WERI-Rb-1 (cell line): ENCODE results near the gene CD79B.

Source experiments
- DNase-seq: peaks from one replicate; pipeline ENCODE4 v3.0.0-alpha.2; 2020
- H3K27ac ChIP-seq: fragments of 250-450 bp; sonication (Bioruptor Pico); 2 replicates; pipeline ENCODE4 v1.5.1; 2020; ENCODE audit warnings: mild to moderate bottlenecking, moderate library complexity
- H3K27me3 ChIP-seq: fragments of 250-450 bp; sonication (Bioruptor Pico); 2 replicates; pipeline ENCODE4 v1.5.1; 2021; ENCODE audit warnings: mild to moderate bottlenecking, low read depth, moderate library complexity; ENCODE audit not compliant: insufficient read depth, severe bottlenecking
- H3K36me3 ChIP-seq: fragments of 250-450 bp; sonication (Bioruptor Pico); 2 replicates; pipeline ENCODE4 v1.5.1; 2020; ENCODE audit warnings: mild to moderate bottlenecking, moderate library complexity
- H3K4me3 ChIP-seq: 2 replicates; pipeline ENCODE4 v1.5.1; 2011; ENCODE audit warnings: low read depth, mild to moderate bottlenecking, control low read depth, low read length
- H3K9me3 ChIP-seq: fragments of 250-450 bp; sonication (Bioruptor Pico); 2 replicates; pipeline ENCODE4 v1.5.1; 2021; ENCODE audit warnings: mild to moderate bottlenecking, moderate library complexity; ENCODE audit not compliant: severe bottlenecking
- TF ChIP-seq, protein P1 (sequence below): IDR thresholded peaks from 2 replicates; pipeline ENCODE4 v1.5.1; 2011; ENCODE audit warnings: low read depth, mild to moderate bottlenecking, control low read depth, inconsistent platforms, low read length

CD79B gene

DNA sequence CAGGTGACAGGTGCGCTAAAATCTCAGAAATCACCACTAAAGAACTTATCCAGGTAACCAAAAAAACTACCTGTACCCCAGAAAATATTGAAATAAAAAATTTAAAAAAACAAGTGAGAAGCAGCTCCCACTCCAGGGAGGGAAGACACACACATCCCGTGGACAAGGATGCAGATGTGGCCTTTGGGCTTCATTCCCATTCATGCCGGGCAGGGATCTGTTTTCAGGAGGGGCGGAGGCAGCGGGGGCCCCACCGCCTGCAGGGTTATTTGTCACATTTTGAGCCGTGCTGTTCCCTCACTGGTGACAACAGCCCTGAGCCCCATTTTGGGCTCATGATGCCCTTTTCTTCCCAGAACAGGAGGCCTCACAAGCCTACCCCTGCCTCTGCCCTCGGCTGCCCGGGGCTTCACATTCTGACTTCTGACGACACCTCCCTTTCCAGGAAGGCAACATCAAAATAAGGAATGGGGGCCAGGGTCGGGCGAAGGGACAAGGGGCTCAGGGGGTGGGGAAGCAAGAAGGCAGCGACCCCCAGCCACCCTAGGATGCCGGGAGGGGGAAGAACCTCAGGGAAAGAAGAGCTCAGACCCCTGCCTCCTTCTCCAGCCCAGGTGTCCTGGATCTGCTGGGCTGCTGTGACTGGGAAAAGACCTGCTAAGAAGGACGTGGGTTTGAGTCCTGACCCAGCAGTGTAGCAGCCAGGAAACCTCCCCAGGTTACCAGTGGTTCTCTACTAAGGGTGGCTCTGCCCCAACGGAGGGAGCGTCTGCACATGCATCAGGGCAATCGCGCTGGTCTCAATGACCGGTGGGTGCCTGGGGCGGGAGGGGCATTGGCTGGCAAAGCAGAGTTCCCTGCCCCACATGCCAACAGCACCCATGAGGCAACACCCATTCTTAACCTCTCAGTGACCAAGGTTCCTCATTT is 2.3 kb upstream of the CD79B start:
- no peak overlapping the region for H3K4me3 ChIP-seq
- DNase-seq = no peak
- H3K27ac ChIP-seq = no peak overlapping the region
- H3K9me3 ChIP-seq = no peaks in the 10 kb centered on the region
- no peaks in the 10 kb centered on the region for H3K27me3 ChIP-seq
- no peaks in the 10 kb centered on the region for H3K36me3 ChIP-seq
- TF ChIP-seq, protein P1, sequence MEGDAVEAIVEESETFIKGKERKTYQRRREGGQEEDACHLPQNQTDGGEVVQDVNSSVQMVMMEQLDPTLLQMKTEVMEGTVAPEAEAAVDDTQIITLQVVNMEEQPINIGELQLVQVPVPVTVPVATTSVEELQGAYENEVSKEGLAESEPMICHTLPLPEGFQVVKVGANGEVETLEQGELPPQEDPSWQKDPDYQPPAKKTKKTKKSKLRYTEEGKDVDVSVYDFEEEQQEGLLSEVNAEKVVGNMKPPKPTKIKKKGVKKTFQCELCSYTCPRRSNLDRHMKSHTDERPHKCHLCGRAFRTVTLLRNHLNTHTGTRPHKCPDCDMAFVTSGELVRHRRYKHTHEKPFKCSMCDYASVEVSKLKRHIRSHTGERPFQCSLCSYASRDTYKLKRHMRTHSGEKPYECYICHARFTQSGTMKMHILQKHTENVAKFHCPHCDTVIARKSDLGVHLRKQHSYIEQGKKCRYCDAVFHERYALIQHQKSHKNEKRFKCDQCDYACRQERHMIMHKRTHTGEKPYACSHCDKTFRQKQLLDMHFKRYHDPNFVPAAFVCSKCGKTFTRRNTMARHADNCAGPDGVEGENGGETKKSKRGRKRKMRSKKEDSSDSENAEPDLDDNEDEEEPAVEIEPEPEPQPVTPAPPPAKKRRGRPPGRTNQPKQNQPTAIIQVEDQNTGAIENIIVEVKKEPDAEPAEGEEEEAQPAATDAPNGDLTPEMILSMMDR = no peak

DNA sequence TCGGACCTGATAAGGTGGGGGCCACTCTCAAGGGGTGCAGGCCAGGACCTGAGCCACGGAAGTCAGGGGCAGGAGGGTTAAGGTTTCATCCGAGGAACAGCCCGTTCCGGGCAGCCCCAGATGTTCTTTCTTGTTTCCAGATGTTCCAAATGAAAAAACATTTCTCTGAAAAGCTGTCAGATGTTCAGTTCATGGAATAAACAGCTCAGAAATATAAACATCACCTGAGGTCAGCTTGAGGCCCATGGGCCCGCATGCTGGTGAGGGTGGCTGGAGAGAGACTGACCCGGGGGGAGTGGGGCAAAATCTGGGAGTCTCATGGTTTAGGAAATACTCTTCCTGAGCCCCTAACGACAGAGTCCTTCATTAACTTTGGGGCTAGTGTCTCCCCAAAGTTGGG is 1.5 kb upstream of the CD79B start:
- H3K4me3 ChIP-seq = no peak overlapping the region
- TF ChIP-seq, protein P1 = no peak
- no peaks in the 10 kb centered on the region for H3K9me3 ChIP-seq
- H3K27me3 ChIP-seq = no peaks in the 10 kb centered on the region
- DNase-seq = no peak
- no peak overlapping the region for H3K27ac ChIP-seq
- no peaks in the 10 kb centered on the region for H3K36me3 ChIP-seq

DNA sequence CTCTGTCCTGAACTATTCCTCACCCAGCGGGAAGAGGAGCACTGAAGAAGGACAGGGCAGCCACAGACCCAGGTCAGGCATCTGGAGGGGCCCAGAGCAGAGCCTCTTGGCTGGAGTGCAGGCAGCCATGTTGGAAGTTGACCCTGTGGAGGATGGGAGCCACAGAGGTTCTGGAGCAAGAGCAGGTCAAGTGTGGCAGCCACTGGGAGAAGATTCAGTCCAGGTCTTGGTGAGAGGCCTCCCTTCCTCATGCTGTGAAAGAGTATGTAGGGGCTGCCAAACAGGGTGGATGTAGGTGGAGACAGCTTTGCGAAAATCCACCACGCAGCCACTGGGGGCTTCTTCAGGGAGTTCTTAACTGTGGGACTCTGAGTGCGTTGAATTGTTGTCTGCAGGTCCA is 590 bp upstream of the CD79B start:
- no peaks in the 10 kb centered on the region for H3K27me3 ChIP-seq
- no peak overlapping the region for H3K27ac ChIP-seq
- no peak for DNase-seq
- no peaks in the 10 kb centered on the region for H3K9me3 ChIP-seq
- no peaks in the 10 kb centered on the region for H3K36me3 ChIP-seq
- TF ChIP-seq, protein P1 = no peak
- H3K4me3 ChIP-seq = no peak overlapping the region

DNA sequence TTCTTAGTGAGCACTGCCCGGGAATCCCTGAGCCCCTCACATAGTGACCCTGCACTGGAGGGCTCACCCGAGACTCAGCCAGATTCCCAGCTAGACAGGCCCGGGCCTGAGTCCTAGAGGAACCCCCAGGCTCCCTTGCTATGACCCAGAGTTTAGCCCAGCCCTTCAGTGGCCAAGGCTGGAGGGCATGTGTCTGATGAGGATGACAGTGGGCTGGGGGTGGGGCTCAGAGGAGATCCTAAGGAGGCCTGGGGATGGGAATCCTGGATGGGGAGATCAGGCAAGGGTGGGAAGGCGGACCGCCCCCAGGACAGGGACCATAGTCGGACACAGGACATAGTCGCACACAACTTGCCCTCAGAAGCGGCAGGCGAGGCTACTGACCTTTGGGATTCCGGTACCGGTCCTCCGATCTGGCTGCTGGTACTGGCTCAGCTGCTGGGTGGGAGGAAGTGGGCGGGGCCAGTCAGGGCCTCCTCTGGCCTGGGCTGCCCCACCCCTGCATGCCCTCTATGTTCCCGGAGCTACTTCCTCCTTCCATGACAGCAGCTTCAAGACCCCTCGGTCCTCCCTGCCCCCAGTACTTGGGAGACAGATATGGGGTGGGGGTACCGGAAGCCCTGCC is 1.1 kb downstream of the CD79B start:
- Histone ChIP-seq H3K27ac (no peak overlapping the region), H3K4me3 (no peak overlapping the region)
- no peak for DNase-seq

DNA sequence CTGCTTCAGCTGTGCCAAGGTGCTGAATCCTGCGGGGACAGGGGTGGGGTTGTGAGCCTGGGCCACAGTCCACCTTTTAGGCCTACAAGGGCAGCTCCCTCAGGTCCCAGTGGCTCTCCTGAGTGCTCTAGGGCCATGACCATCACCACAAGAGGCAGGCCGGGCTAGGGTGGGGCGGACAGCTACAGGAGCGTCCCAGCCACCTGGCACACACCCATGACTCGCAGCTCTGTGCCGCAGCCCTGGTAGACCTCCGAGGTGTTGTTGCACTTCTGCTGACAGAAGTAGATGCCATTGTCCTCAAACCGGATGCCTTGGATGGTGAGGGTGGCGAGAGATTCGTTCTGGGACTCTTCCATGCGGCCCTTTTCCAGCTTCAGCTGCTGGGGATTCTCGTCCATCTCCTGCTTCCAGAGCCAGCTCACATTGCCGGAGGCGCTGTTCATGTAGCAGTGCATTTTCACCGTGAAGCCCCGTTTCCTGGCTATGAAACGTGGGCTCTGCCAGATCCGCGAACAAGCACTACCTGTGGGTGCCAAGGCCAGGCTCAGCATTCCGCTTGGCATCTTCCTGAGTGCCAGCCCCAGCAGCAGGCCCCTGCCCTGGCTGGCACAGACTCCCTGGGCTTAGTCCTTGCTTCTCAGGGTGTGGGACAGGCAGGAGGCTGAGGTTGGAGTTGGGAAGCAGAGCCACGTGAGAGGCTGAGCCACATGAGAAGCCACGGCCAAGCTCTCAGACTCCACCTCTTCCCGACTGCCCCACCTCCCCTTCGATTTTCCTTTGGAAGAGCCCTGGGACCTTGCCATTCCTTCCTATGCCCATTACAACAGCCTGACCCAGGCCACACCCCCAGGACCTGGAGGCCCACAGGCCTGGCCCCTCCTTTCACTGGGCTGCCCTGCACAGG is 2.0 kb downstream of the CD79B start:
- Histone ChIP-seq H3K36me3 (no peaks in the 10 kb centered on the region), H3K27me3 (no peaks in the 10 kb centered on the region), H3K27ac (no peak overlapping the region), H3K9me3 (no peaks in the 10 kb centered on the region), H3K4me3 (no peak overlapping the region)
- TF ChIP-seq, protein P1 = no peak
- no peak for DNase-seq

More for the DNA sequence above, 1.1 kb downstream of the CD79B start:
- no peaks in the 10 kb centered on the region for H3K36me3 ChIP-seq
- no peaks in the 10 kb centered on the region for H3K27me3 ChIP-seq
- no peaks in the 10 kb centered on the region for H3K9me3 ChIP-seq
- TF ChIP-seq, protein P1 = no peak
